Middle frontal gyrus (tissue), 1 donor: ENCODE data around the gene BMP5.

Source experiments
- DNase-seq: peaks from one replicate; pipeline ENCODE4 v3.0.0-alpha.2; 2015; ENCODE audit warnings: low spot score; ENCODE audit errors: extremely low spot score

BMP5 gene

DNA sequence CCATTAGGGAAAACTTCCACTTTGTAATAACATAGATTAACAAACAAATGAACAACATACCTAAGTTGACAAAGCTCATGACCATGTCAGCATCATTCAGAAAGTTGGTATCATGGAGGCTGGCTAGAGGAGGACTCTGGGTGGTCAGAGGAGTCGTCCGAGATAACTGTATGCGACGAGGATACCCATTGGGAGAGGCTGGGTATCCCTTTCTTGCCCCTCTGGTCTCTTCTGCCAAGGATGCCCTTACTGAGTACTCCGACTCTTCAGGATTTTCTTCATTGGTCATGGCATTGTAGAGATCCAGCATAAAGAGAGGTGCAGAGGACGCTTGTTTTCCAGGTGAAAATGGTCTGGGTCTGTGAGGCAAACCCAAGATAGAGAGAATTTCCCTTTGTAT lies 1.1 kb downstream of the BMP5 start:
- DNase-seq: no peak

DNA sequence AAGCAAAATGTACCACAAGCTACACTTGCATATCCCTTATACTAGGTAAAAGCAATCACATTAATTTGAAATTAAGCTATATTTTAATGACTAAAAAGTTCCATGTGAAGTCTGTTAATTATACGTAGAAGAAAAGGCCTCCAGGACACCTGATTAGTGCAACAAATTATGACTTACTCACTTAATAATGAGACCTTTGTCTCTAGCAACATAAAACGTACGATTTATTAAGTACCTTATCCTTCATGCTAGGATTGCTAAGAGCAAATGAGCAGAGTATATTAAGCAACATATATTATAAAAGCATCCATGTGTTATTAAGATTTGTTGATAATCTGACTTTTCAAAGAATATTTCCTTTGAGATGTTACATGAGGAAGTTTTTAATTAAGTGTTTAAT lies 2.5 kb downstream of the BMP5 start:
- DNase-seq: no peak

DNA sequence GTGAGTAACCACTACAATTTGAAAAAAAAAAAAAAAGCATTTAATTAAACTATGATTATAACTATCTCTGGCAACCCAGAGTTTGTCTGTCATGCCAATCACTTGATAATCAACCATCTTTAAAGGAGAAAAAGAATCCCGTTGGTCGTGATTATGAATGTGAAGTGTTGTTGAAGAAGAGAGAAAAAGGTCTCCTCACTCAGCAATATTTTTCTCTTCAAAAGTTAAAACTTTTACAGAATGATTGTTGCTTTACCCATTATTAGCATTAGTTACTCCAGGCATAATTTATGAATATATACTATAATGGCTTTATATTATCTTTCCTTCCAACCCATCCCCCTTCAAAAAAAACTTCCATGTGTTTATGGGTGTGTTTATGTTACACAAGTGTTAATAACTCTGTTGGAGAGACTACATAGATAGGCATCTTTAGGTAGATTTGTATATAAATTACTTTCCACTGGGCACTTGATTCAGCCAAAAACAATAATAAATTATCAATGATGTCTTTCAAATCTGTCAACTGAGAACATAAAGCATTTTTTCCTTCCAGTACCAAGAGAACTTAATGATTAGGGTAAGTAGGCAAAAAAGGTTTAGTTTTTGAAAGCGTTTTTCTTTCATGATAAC lies 5.1 kb downstream of the BMP5 start:
- no peak for DNase-seq

DNA sequence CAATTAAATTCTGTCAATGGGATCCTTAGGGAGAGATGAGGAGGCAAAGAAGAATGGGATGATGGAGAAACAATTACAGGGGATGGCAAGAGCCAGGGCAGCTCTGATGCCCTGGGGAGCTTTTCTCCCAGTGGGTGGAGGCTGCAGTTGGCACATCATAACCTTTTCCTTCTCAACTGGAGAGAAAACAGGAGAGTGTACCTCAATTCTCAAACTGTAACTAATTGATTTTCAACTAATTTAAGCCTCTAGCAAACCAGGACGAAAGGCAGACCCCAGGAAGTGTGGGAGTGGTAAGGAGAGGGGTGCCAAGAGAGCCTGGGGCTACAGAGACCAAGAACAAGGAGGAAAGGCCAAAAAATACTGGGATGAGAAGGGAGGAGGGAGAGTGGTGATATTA lies 5.7 kb downstream of the BMP5 start:
- DNase-seq: no peak

DNA sequence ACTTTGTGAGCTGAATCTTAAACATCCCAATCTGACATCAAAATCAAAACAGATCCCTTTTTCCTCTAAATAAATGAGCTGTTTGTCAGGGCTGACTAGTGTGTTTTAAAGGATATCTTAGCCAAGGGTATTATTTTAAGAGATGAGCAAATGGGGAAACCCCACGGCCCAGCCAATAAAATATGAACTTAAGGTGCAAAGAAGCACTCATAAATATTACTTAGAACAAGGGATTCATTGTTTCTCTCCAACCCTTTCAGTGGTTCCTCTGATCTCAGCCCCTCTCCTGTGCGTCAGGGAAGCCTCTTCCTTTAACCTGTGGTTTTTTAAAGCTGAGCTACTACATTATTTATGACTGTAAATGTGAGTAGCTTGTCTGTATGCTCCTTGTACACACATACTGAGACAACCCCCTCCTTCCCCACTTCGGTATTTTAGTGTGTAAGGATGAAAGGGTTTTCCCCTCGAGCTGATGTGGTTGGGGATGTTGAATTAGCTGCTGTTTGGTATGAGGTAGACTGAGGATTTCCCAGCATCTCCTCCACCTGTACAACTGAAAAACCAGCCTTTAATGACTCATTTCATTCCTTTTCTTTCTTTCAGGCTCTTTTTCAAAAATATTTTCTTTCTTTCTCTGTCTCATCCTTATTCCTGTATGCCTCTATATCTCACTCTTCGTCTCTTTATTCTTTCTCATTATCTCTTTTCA lies 6.5 kb downstream of the BMP5 start:
- no peak for DNase-seq

DNA sequence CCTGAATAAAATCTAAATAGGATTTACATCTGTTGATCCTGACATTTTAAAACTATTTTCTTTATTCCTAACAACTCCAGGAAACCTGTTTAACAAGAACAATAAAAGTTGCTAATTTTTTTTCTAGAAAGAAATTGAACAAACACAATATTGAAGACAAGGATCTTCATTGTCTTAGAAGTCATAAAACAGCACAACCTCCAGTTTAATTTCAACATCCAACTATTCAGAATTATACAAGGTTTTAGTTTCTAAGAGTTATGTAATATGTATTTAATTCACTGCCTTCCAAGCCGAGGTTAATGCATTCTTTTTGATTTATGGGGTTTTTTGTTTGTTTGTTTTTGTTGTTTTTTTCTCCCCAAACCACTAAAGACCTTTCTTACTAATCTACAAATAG lies 7.2 kb downstream of the BMP5 start:
- DNase-seq: no peak

DNA sequence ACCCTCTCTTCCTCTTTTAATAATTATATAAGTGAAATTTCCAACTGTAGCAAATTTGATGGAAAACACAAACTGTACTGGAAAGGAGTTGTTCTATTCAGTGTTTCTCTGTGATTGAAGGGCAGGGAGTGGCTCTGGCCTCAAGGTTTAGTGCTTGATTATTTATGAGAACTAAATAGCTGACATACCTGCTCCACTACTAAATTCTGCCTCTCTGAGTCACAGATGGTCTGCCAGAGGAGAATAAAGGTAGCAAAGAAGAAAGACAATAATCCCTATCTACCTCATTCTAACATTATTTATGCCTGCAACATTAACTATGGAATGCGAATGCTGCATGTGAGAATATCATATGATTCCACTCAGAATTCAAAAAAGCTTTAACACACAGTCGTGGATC lies 9.3 kb downstream of the BMP5 start:
- no peak for DNase-seq

DNA sequence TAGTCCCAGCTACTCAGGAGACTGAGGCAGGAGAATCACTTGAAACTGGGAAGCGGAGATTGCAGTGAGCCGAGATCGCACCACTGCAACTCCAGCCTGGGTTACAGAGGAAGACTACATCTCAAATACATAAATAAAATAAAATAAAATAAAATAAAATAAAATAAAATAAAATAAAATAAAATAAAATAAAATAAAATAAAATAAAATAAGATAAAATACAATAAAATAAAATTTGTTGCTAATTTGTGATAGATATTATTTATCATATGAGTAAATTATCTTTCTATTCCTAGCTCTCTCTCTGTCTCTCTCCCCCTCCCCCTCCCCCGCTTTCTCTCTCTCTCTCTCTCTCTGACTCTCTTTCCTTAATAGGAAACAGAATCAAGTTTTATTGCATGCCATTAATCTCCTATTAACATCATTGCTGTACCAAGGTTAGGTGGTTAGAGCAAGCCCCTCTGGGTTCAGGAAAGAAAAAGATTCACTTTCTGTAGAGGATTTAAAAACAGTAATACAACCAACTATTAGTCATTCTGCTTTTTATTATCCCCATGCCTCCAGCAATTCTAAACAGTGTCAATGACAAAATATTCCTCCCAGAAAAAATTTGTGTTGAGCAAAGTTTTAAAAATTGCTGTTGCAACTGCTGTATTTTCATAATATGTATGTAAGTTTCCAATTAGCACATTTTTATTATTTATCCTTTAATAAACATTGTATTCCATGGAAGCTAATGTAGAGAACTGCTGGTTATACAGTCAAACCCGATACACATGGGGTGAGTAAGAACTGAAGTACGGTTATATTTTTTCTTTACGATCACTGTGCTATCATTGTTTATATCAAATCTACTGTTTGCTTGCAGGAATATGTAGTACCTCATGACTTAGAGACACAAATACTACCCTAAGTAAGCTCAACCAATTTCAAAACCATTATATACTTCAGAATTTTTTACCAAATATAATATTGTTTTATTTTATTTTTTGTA lies 22.1 kb downstream of the BMP5 start:
- no peak for DNase-seq

DNA sequence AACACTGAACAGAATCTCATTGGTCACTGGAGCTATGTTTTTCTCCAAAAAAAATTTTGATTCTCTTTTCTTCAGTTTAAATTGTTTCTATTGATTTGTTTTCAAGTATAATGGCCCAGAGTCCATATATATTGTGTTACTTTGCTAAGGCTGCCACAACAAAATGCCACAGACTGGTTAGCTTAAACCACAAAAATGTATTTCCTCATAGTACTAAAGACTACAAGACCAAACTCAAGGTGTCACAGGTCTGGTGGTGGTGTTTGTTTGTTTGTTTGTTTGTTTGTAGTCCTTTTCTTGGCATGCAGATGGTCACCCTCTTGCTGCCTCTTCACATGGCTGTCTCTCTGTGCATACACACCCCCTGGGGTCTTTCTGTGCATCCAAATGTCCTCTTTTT lies 34.0 kb downstream of the BMP5 start:
- DNase-seq: no peak

DNA sequence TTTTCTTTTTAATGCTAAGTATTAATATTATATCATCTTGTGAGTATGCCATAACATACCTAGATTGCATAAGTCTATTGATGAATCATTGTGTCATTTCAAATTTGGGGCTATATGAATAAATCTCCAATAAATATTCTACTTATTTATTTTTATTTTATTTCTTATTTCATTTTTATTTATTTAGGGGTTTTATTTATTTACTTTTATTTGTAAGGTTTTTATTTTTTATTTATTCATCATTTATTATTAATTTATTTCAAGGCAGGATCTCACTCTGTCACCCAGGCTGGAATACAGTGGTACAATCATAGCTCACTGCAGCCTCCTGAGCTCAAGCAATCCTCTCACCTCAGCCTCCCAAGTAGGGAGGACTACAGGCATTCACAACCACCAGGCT lies 36.3 kb downstream of the BMP5 start:
- DNase-seq: no peak

DNA sequence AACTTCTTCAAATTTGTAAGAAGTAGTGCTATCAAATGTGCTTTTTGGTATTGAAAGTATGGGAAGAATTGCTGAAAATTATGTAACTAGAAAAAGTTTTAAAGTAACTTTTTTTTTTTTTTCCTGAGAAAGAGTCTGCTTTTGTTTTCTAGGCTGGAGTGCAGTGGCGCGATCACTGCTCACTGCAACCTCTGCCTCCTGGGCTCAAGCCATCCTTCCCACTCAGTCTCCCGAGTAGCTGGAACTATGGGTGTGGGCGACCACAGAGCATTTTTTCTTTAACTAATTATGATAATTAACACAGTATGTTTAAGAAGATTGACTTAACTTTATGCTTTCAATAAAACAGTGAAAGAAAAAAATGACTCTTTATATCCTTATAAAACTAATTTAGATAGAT lies 38.4 kb downstream of the BMP5 start:
- DNase-seq: no peak

DNA sequence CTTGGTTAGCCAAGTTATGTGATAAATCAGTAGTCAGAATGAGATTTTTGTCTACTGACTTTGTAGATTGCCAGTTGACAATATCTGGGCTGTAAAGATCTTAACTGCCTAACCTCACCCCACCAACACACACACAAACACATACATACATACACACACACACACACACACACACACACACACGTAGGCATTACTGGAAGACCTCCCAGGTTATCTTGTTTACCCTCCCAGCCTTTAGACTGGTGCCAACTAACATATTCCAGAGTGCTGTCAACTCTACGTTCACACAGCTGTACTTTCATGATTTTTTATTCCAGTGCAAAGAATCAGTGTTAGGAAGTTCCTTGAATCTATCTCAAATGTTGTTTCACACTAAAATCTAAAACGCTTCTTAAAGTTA lies 38.9 kb downstream of the BMP5 start:
- no peak for DNase-seq

DNA sequence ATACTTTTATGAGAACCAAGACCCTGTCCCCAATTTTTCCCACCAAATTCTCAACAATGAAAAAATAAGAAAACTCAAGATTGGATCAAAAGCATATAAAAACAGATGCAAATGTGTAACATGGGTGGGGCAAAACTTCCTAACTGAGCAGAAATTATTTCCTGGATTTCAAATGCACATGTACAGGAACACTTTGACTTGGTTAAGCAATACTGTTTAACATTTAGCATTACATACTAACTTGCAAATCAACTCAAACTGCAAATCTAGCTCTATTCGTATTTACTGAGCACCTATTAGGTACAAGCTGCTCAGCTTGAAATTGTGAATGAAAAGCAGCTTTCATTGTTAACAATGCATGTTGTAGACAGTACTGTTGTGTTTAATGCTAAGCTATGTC lies 40.2 kb downstream of the BMP5 start:
- DNase-seq: no peak

DNA sequence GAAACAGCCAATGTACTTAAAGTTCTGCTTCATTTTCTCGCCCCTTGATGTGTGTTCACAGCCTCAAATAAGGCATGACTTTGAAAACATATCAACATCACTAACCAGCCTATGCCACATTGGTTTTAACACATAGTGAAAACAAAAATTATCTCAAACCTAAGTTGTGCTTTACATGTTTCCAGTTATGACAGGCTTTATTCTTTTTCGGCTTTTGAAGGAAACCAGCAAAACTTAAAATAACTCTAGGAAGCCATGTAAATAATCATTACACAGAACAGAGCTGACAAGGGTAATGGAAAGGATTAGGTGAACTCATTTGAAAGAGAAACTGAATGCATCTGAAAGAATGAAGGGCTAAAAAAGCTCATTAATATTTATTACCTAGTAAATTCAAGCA lies 42.1 kb downstream of the BMP5 start:
- no peak for DNase-seq

DNA sequence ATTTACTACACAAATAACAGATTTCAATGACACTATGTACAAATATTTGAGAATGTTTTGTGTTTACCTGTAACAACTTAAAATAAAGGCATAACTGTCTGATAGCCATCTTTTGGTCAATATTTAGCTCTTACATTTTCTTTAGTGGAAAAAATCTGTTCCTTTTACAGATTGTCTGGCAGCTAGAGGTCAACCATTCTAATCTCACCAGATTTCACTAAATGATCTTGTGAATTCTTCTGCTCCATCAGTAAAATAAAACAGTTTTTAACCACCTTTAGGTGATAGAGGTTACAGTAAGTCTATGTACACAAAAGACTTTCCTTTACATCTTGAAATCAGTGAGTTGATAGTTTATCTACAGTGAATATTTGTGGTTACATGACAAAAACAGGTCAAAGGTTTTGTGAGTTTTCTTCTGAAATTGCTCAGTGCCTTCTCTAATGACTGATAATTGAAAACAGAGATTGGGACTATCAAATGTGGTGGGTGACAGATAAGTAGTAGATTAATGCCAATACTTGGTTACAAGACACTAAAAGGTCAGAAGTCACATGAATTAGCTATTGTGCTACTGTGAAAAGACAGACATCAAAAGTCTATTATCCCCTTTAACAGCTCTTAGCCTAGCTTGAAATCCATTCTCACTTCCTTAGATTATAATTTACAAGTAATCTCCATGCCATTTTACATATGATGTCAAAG lies 47.4 kb downstream of the BMP5 start:
- no peak for DNase-seq

DNA sequence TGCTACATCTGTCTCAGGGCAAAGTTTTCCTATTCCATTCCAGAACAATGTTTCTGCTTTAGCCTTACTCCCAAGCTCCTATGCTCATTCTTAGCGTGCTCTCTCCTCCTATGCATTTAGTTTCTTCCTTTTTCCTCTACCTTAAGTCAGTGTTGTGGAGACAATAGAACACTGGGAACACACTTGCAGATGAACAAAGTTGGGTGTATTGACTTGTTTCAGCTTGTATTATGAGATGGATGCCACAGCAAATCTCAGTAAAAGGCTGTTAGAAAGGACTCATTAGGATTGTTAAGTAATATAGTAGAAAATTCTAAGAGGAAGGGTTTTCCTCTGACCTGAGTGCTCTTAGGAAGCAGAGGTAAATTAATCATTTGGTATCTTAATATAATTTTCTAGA lies 48.4 kb downstream of the BMP5 start:
- no peak for DNase-seq

DNA sequence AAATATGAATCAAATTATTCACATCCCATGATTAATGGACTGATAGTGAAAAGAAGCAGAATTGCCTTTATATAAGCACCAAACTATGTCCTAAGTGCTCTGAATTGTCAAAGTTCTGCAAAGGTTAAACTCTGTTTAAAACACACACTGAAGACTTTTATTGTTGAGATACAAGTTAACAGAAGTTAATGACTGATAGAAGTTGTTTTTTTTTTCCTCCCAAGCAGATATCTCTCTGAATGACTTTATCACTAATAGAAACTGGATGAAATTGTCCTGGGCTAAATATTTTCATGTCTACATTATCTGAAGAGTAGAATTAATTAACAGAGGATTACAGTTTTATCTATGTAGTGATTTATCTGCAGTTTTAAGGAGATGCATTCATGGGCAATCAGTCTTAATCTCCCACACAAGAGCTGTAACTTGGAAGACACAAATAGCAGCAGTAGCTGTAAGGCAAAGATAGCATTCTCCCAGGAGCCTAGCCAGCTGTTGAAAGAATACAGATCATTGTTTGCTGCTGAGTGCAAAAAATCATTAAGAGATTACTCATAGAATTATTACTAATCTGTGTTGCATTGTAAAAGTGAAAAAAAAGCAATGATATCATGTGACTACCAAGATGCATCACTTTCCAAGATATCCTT lies 49.9 kb downstream of the BMP5 start:
- DNase-seq: no peak

DNA sequence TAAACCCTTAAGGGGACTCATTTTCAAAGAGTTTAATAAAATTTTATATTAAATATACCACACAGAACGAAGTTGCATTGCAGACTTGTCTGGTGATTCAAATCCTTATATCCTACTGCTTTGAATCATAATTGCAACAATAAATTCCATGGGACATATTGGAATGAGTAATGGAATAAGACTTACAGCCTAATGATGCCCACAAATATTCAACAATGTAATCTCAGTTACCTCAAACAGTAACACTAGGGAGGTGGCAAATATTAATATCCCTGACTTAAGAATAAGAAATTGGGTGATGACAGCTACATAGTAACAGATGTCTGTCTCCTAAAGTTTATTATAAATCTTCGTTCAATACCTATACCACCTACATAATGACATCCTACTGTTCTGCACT lies 52.6 kb downstream of the BMP5 start:
- no peak for DNase-seq

DNA sequence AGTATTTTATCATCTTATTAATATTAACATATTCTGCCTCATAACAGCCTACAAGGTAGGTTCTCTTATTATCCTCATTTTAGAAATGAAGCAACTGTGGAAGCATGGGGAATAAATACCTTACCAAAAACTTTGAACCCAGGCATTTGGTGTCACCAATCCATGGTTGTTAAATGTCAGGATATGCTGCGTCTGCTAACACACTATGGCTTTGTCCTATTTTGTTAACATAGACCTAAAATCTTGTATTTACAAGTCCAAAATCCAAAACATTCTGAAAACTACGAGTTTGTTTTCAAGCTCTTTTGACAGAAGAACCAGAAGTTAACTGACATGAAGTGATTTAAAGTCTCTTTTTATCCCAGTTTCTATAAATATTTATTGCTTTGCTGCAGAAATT lies 53.4 kb downstream of the BMP5 start:
- no peak for DNase-seq

DNA sequence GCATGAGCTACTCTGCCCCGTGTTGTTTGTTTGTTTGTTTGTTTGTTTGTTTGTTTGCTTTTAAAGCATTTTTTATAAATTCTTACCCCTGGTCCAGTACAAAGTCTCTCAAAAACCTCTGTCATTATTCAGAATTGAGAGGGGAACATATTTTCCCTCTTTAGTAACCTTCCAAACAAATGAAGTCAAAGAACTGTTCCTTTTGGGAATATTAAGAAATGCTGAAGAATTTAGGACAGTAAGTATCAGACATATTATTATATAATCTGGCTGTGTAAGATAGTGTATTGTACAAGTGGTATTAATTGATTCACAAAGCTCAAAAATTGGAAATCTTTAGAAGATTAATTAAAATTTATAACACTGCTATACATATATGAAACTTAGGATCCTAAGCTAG lies 54.7 kb downstream of the BMP5 start:
- no peak for DNase-seq

DNA sequence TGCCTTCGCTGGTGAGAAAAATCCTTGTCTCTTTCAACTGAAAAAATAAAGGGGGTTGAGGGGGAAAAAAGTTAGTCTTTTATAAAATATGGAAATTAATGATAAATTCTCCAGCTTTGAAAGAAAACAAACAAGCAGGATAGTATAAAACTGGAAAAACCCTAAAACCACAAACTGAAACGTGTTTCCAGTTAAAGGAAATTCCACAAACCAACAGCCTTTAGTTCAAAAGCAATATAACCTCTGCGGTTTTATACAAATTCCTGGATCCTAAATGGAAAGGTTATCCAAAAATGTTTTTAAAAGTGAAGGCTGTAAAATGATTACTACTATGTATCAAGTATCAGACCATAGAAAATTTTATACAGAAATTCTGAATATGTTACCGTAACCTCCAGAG lies 55.6 kb downstream of the BMP5 start:
- DNase-seq: no peak
